ENCODE data around the gene UCMA. TPM values are rescaled to one million over a fixed set of nuclear protein-coding genes. Genes with fewer than 3 reads are reported as not detected.

The UCMA gene
- total RNA-seq, 2 donors from 2014 or later = not detected

DNA sequence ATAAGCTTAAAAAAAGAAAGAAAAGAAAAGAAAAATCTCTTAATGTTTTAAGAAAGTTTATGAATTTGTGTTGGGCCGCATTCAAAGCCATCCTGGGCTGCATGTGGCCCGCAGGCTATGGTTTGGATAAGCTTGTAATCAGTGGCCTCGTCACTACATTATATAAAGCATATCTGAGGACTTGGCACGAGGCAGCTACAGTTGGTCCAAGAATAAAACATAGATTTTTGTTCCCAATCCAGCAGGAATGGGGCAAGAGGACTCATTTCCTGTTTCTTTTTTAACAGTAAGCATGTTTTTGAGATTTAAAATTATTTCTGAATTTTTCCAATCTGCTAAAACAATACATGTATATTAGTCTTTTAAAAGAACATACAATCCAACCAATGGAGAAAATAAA is 44.2 kb downstream of the UCMA start:
- H3K27me3 Mint-ChIP-seq = no peaks in the 10 kb centered on the region
- H3K36me3 Mint-ChIP-seq = peaks cover 18% of the 10 kb centered on the region
- ATAC-seq (no peak), DNase-seq (ENCODE audit: low spot score) (no peak)
- no peak overlapping the region for H3K4me3 Mint-ChIP-seq
- H3K27ac Mint-ChIP-seq = no peak overlapping the region
- no peaks in the 10 kb centered on the region for H3K9me3 Mint-ChIP-seq
- no peaks in the 10 kb centered on the region for H3K4me1 Mint-ChIP-seq (ENCODE audit: low read depth in 2 of 2)

DNA sequence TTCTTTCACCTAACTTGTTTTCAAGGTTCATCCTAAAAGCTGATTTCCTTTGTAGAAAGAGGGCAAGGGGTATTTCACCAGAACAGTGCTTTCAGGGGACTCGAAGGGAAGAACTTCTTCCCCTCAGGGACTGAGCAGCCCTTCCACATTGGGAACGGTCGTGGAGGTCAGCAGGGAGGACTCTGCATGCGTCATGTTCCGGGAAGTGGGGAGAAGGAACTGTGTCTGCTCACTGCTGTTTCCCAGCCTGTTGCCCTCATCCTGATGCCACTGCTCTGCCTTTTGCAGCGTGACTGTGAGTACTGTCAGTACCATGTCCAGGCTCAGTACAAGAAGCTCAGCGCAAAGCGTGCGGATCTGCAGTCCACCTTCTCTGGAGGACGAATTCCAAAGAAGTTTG is 45.6 kb downstream of the UCMA start:
- H3K4me3 Mint-ChIP-seq = no peak overlapping the region
- ATAC-seq = no peak
- H3K27me3 Mint-ChIP-seq = no peaks in the 10 kb centered on the region
- H3K36me3 Mint-ChIP-seq = peaks cover 19% of the 10 kb centered on the region
- no peak for DNase-seq (ENCODE audit: low spot score)
- no peaks in the 10 kb centered on the region for H3K9me3 Mint-ChIP-seq
- no peak overlapping the region for H3K27ac Mint-ChIP-seq
- H3K4me1 Mint-ChIP-seq (ENCODE audit: low read depth in 2 of 2) = no peaks in the 10 kb centered on the region

DNA sequence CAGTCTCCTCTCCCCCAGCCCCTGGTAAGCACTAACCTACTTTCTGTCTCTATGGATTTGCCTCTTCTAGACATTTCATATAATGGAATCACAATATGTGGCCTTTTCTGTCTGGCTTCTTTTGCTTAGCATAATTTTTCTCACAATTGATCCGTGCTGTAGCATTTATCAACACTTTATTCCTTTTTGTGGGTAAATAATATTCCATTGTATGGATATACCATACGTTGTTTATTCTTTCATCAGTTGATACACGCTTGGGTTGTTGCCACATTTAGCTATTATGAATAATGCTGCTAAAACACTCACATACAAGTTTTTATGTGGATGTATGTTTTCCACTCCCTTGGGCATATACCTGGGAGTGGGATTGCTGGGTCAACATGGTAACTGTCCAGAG is 47.0 kb downstream of the UCMA start:
- H3K4me3 Mint-ChIP-seq = no peak overlapping the region
- ATAC-seq = no peak
- H3K27me3 Mint-ChIP-seq = no peaks in the 10 kb centered on the region
- no peaks in the 10 kb centered on the region for H3K4me1 Mint-ChIP-seq (ENCODE audit: low read depth in 2 of 2)
- H3K27ac Mint-ChIP-seq = no peak overlapping the region
- H3K9me3 Mint-ChIP-seq = no peaks in the 10 kb centered on the region
- peaks cover 16% of the 10 kb centered on the region for H3K36me3 Mint-ChIP-seq
- no peak for DNase-seq (ENCODE audit: low spot score)

DNA sequence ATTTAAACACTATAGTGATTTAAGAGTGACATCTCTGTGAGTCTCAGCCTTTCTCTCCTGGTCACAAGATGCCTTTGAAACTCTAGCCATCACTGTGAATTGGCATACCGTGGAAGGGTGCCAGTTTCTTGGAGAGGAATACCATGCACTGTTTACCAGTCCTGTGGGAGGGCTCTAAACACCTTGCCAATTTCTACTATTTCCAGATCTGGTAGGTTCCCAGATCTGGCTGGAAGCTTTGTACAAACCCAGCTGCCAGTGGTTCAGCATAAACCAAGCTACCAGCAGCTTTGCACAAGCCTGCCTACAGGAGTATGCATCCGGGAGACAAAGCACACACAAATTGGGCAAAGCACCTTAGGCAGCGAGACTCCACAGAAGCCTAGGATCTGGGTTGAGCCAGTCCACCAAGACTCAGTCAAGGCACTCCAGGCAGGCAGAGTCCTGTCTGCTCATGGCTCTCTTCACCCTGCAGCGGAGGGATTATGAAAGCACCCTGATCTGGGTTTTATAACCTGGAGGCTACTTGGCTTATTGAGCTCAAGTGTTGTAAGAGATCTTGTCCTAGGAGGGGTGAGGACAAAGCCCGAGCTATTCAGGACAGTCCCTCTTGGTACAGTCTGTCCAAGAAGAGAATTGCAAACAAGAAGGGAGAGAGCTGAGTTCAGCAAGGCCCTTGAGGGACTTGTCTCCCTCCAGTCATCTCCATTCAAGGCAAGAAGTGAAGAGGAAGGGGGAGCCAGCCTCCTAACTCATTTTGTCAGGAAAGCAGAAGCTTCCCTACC is 49.3 kb downstream of the UCMA start:
- peaks cover 16% of the 10 kb centered on the region for H3K36me3 Mint-ChIP-seq
- no peaks in the 10 kb centered on the region for H3K27me3 Mint-ChIP-seq
- no peak overlapping the region for H3K27ac Mint-ChIP-seq
- ATAC-seq (peak in 1 of 2 donors; percentile 24), DNase-seq (ENCODE audit: low spot score) (no peak)
- H3K9me3 Mint-ChIP-seq = no peaks in the 10 kb centered on the region
- no peaks in the 10 kb centered on the region for H3K4me1 Mint-ChIP-seq (ENCODE audit: low read depth in 2 of 2)
- no peak overlapping the region for H3K4me3 Mint-ChIP-seq

DNA sequence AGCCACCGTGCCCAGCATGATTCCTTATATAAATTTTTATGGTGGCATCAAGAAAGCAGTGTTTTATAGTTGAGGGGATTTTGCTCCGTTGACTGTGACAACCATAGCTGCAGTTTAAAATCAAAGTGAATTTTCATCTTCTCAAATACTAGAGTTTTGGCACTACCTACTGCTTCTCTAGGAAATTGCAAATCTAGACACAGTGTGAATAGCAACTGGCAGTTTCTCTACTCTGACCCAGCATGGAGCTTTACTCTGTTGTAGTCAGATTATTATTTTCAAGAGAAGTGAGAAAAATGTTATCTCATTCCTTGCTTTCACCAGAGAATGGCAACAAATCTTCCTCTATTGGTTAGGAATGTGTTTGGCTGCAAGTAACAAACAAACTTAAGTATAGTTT is 49.9 kb downstream of the UCMA start:
- DNase-seq (ENCODE audit: low spot score) (no peak), ATAC-seq (no peak)
- Mint-ChIP-seq H3K9me3 (no peaks in the 10 kb centered on the region), H3K27me3 (no peaks in the 10 kb centered on the region), H3K36me3 (peaks cover 16% of the 10 kb centered on the region), H3K4me1 (ENCODE audit: low read depth in 2 of 2) (no peaks in the 10 kb centered on the region), H3K27ac (no peak overlapping the region), H3K4me3 (no peak overlapping the region)

DNA sequence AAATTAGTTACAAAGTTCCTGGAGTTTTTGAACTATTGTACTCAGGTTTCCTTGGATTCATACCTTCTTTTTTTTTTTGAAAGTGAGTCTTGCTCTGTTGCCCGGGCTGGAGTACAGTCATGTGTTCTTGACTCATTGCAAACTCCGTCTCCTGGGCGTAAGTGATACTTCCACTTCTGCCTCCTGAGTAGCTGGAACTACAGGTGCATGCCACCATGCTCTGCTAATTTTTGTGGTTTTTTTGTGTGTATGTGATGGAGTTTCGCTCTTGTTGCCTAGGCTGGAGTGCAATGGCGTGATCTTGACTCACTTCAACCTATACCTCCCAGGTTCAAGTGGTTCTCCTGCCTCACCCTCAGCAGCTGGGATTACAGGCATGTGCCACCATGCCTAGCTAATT is 50.5 kb downstream of the UCMA start:
- Mint-ChIP-seq H3K4me1 (ENCODE audit: low read depth in 2 of 2) (no peaks in the 10 kb centered on the region), H3K27ac (no peak overlapping the region), H3K27me3 (no peaks in the 10 kb centered on the region), H3K4me3 (no peak overlapping the region), H3K36me3 (peaks cover 21% of the 10 kb centered on the region), H3K9me3 (no peaks in the 10 kb centered on the region)
- no peak for DNase-seq (ENCODE audit: low spot score)
- ATAC-seq = no peak

DNA sequence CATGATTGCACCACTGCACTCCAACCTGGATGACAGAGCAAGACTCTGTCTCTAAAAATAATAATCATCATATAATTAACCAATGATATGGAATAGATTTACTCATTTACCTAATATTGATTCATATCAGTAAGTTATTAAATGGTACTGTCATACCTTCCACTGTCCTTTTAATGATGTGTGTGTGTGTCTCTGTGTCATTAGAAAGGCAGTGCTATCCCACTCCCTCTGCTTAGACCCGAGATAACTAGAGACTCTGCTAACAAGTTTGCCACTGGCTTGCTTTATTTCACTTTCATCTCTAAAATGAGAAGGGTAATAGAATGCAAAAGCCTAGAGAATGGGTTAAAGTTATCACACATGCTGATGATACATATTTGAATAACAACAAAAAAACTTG is 51.8 kb downstream of the UCMA start:
- no peak for ATAC-seq

DNA sequence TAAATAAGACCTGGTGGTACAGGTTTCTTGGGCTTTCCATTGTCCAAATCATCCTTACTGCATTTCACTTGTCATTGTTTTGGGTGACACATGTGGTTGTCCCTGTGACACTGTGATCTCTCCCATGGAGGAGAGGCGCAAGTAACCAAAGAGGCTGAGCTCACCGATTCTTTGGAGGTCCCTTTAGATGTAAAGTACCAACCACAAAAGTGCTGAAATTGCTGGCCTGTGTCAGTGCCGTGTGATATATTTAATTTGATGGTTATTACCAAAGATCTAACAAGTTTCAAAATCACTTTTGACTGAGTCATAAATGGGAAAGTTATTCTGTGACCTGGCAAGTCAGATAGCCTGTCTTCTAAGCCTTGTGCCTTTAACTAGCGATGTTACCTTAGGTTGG is 53.4 kb downstream of the UCMA start:
- no peaks in the 10 kb centered on the region for H3K9me3 Mint-ChIP-seq
- H3K27ac Mint-ChIP-seq = no peak overlapping the region
- no peak overlapping the region for H3K4me3 Mint-ChIP-seq
- no peaks in the 10 kb centered on the region for H3K4me1 Mint-ChIP-seq (ENCODE audit: low read depth in 2 of 2)
- H3K27me3 Mint-ChIP-seq = no peaks in the 10 kb centered on the region
- DNase-seq (ENCODE audit: low spot score) (no peak), ATAC-seq (peak in 1 of 2 donors; percentile 91)
- peaks cover 12% of the 10 kb centered on the region for H3K36me3 Mint-ChIP-seq

More for the DNA sequence above, 51.8 kb downstream of the UCMA start:
- no peak overlapping the region for H3K27ac Mint-ChIP-seq
- H3K9me3 Mint-ChIP-seq = no peaks in the 10 kb centered on the region
- DNase-seq (ENCODE audit: low spot score) = no peak
- no peaks in the 10 kb centered on the region for H3K27me3 Mint-ChIP-seq
- H3K36me3 Mint-ChIP-seq = peaks cover 25% of the 10 kb centered on the region
- H3K4me1 Mint-ChIP-seq (ENCODE audit: low read depth in 2 of 2) = no peaks in the 10 kb centered on the region
- no peak overlapping the region for H3K4me3 Mint-ChIP-seq

DNA sequence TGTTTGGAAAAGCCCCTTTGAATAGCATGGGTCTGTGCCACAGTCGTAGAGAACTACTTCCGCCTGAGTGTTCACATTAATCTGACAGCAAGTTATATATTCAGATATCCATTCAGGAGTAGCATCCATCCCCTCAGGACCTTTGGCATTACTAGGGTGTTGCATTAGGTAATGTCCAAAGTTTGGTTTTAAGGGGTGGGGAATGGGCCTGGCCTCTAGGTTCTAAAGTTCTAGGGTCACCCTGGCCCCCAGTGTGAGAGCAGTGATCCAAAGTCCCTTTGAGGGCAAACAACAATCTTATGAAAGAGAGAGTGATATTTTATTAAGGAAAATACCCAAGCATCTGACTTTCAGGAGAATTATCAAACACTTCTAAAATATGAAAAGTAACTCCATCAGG is 60.6 kb downstream of the UCMA start:
- no peak overlapping the region for H3K4me3 Mint-ChIP-seq
- H3K4me1 Mint-ChIP-seq (ENCODE audit: low read depth in 2 of 2) = no peaks in the 10 kb centered on the region
- peaks cover 8% of the 10 kb centered on the region for H3K36me3 Mint-ChIP-seq
- H3K27ac Mint-ChIP-seq = no peak overlapping the region
- ATAC-seq (no peak), DNase-seq (ENCODE audit: low spot score) (no peak)
- no peaks in the 10 kb centered on the region for H3K27me3 Mint-ChIP-seq
- H3K9me3 Mint-ChIP-seq = no peaks in the 10 kb centered on the region

Other genes starting within 250 kb of the UCMA start
- under 1 TPM in 1 of 2 donors, not detected in 1; 0.45 TPM for gene CCDC3, start 232.7 kb downstream of the UCMA start, total RNA-seq
- 10 to 100 TPM; 56.1 to 89.6 TPM for gene OPTN, start 134.2 kb downstream of the UCMA start, total RNA-seq
- gene MCM10, start 72.8 kb downstream of the UCMA start, total RNA-seq = 100 to 1,000 TPM in 1 of 2 donors, 10 to 100 TPM in 1; 40.0 to 120 TPM
- 1 to 10 TPM; 4.4 to 7.0 TPM for gene PHYH, start 65.7 kb upstream of the UCMA start, total RNA-seq
- 10 to 100 TPM; 37.8 to 62.4 TPM for gene SEPHS1, start 113.9 kb upstream of the UCMA start, total RNA-seq

Data from natural killer cell treated with Interleukin-12 subunit alpha and Interleukin-12 subunit beta and Interleukin-15 and Interleukin-18, amount 100 ng/mL, for 72 hours (primary cell).